Osteocyte (in vitro differentiated cells): Measurements from ENCODE around the gene OR13C5. TPM values are rescaled to one million over a fixed set of nuclear protein-coding genes. Genes with fewer than 3 reads are reported as not detected.
"Not testable (repeated sequence)": the region's sequence is repeated elsewhere in the genome, so short reads cannot be mapped to it uniquely, and the experiment has no call there.

Source experiments
- DNase-seq: peaks from one replicate; pipeline ENCODE4 v3.0.0; 2021; ENCODE audit warnings: mixed read lengths; ENCODE audit not compliant: unreplicated experiment; ENCODE audit errors: extremely low spot score
- H3K27ac Mint-ChIP-seq: one replicate; pipeline ENCODE4 v1.8.0; 2021; ENCODE audit warnings: mild to moderate bottlenecking, mixed read lengths; ENCODE audit not compliant: unreplicated experiment
- H3K27me3 Mint-ChIP-seq: one replicate; pipeline ENCODE4 v1.8.0; 2021; ENCODE audit warnings: mixed read lengths; ENCODE audit not compliant: unreplicated experiment
- H3K36me3 Mint-ChIP-seq: one replicate; pipeline ENCODE4 v1.8.0; 2021; ENCODE audit warnings: mixed read lengths; ENCODE audit not compliant: unreplicated experiment
- H3K4me1 Mint-ChIP-seq: one replicate; pipeline ENCODE4 v1.8.0; 2021; ENCODE audit warnings: mixed read lengths; ENCODE audit not compliant: unreplicated experiment
- H3K4me3 Mint-ChIP-seq: one replicate; pipeline ENCODE4 v1.8.0; 2021; ENCODE audit warnings: mild to moderate bottlenecking, moderate library complexity, mixed read lengths; ENCODE audit not compliant: unreplicated experiment
- H3K9me3 Mint-ChIP-seq: one replicate; pipeline ENCODE4 v1.8.0; 2021; ENCODE audit warnings: mixed read lengths; ENCODE audit not compliant: unreplicated experiment
- CTCF ChIP-seq: fragments of 200-600 bp; sonication (generic); IDR thresholded peaks from 2 replicates; pipeline ENCODE4 v1.5.0; 2021; ENCODE audit warnings: antibody characterized with exemption, mild to moderate bottlenecking, moderate library complexity
- long read RNA-seq: library from polyadenylated mRNA; unstranded; transcript quantifications from one replicate; pipeline ENCODE4 v2.0.0, GENCODE V29; 2021
- total RNA-seq: library from RNA; stranded (reverse); gene quantifications from 2 replicates; pipeline ENCODE4 v1.2.1, GENCODE V29; 2021

Gene OR13C5
- not detected in 2 replicates for total RNA-seq
- long read RNA-seq = 0 reads

DNA sequence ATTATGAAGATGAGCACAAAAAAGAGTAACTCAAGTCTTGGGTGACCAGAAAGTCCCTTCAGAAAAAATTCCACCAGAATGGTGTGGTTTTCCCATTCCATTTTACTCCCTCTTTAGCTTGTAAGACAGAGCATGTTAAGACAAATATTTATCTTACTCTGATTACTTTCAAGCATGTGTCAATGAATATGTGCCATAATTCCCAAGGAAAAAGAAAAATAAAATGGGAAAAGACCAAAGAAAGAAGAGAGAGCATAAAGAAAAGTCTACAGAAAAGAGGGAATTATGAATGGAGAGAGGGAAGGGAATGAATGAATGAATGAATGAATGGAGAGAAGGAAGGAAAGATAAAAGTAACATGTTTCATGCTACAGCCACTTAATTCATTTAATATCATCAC lies at the start of gene OR13C5:
Gene OR13C5 (minus strand): TSS at position 101 of the 400 bp plus-strand sequence. CDS start 0 bp downstream, at position 101.
- not testable (repeated sequence) for DNase-seq, H3K36me3 Mint-ChIP-seq, H3K4me1 Mint-ChIP-seq, H3K9me3 Mint-ChIP-seq, H3K27me3 Mint-ChIP-seq, H3K27ac Mint-ChIP-seq, H3K4me3 Mint-ChIP-seq

- H3K36me3 Mint-ChIP-seq = no peaks in the 10 kb centered on the region
- no peak for TF ChIP-seq CTCF
- no peak for DNase-seq
- H3K4me3 Mint-ChIP-seq = no peak overlapping the region
- H3K27me3 Mint-ChIP-seq = peaks cover 1% of the 10 kb centered on the region
- H3K4me1 Mint-ChIP-seq = no peaks in the 10 kb centered on the region
- peaks cover 19% of the 10 kb centered on the region for H3K9me3 Mint-ChIP-seq
- no peak overlapping the region for H3K27ac Mint-ChIP-seq
Measured at GRCh38 chr9:104635456-104635855, 36.2 kb upstream of the OR13C5 start.

- no peaks in the 10 kb centered on the region for H3K4me1 Mint-ChIP-seq
- TF ChIP-seq CTCF = no peak
- no peak for DNase-seq
- no peak overlapping the region for H3K27ac Mint-ChIP-seq
- peaks cover 10% of the 10 kb centered on the region for H3K9me3 Mint-ChIP-seq
- no peaks in the 10 kb centered on the region for H3K36me3 Mint-ChIP-seq
- peaks cover 1% of the 10 kb centered on the region for H3K27me3 Mint-ChIP-seq
- no peak overlapping the region for H3K4me3 Mint-ChIP-seq
Measured at GRCh38 chr9:104633976-104634520, 34.8 kb upstream of the OR13C5 start.

DNA sequence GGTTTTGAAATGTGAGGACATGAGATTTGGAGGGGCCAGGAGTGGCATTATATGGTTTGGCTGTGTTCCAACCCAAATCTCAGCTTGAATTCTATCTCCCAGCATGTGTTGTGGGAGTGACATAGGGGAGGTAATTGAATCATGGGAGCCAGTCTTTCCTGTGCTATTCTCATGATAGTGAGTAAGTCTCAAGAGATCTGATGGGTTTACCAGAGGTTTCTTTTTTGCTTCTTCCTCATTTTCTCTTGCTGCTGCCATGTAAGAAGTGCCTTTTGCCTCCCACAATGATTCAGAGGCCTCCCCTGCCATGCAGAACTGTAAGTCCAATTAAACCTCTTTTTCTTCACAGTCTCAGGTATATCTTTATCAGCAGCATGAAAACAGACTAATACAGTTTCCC lies 26.8 kb upstream of the OR13C5 start:
- H3K4me1 Mint-ChIP-seq, DNase-seq, H3K27me3 Mint-ChIP-seq: not testable (repeated sequence)

GRCh38 chr9:104618104-104618503 lies 18.9 kb upstream of the OR13C5 start, which contains the start of gene OR13C9:
Gene OR13C9, minus strand, starts transcription at chr9:104618204. Its CDS starts 0 bp downstream, at chr9:104618204.
- Mint-ChIP-seq H3K36me3 (no peaks in the 10 kb centered on the region), H3K27me3 (peaks cover 8% of the 10 kb centered on the region), H3K4me3 (no peak within 1 kb of the TSS), H3K4me1 (no peaks in the 10 kb centered on the region), H3K9me3 (no peaks in the 10 kb centered on the region), H3K27ac (no peak within 1 kb of the TSS)
- no peak for TF ChIP-seq CTCF
- DNase-seq = no peak

More for the DNA sequence above, 26.8 kb upstream of the OR13C5 start:
- H3K9me3 Mint-ChIP-seq, H3K36me3 Mint-ChIP-seq, H3K4me3 Mint-ChIP-seq, H3K27ac Mint-ChIP-seq: not testable (repeated sequence)

DNA sequence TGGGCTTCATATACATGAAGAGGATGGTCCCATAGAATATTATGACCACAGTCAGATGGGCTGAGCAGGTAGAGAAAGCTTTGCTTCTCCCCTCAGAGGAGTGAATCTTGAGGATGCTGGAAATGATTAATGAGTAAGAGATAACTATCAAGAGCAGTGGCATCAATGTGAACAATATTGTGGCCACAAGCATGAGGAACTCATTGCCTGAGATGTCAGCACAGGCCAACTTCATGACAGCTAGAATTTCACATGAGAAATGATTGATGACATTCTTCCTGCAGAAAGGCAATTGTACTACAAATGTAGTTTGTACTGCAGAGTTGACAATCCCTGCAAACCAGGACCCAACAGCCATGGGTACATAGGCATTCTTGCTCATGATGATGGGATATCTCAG lies 18.2 kb upstream of the OR13C5 start:
- Mint-ChIP-seq H3K4me3 (no peak overlapping the region), H3K9me3 (no peaks in the 10 kb centered on the region), H3K36me3 (no peaks in the 10 kb centered on the region), H3K27ac (no peak overlapping the region), H3K4me1 (no peaks in the 10 kb centered on the region), H3K27me3 (peaks cover 12% of the 10 kb centered on the region)
- no peak for DNase-seq
- no peak for TF ChIP-seq CTCF
